Measurements from ENCODE around the gene CISH.

CISH gene

GRCh38 chr3:50557915-50558314 is 53.7 kb downstream of the CISH start:
- H3K27me3 ChIP-seq (ENCODE audit: control insufficient read depth, low read length) = 0 out of 2 replicates have a peak, but pooled peaks cover 6% of the 10 kb centered on the region
- no peaks in the 10 kb centered on the region for H4K20me1 ChIP-seq (ENCODE audit: control insufficient read depth, insufficient read depth, low read depth, low read length)
- no peaks in the 10 kb centered on the region for H3K9me3 ChIP-seq (ENCODE audit: control insufficient read depth, insufficient read depth, low read length)
- no peaks in the 10 kb centered on the region for H3F3A ChIP-seq (ENCODE audit: control insufficient read depth, insufficient read depth)
- H3K36me3 ChIP-seq (ENCODE audit: control insufficient read depth, low read length) = no peaks in the 10 kb centered on the region
- no peak overlapping the region for H3K4me2 ChIP-seq (ENCODE audit: low read length)
- TF ChIP-seq EZH2phosphoT487 (IDR thresholded peaks at IDR 0.05; ENCODE audit: borderline replicate concordance, low read length) = no peak
- TF ChIP-seq, protein P1, sequence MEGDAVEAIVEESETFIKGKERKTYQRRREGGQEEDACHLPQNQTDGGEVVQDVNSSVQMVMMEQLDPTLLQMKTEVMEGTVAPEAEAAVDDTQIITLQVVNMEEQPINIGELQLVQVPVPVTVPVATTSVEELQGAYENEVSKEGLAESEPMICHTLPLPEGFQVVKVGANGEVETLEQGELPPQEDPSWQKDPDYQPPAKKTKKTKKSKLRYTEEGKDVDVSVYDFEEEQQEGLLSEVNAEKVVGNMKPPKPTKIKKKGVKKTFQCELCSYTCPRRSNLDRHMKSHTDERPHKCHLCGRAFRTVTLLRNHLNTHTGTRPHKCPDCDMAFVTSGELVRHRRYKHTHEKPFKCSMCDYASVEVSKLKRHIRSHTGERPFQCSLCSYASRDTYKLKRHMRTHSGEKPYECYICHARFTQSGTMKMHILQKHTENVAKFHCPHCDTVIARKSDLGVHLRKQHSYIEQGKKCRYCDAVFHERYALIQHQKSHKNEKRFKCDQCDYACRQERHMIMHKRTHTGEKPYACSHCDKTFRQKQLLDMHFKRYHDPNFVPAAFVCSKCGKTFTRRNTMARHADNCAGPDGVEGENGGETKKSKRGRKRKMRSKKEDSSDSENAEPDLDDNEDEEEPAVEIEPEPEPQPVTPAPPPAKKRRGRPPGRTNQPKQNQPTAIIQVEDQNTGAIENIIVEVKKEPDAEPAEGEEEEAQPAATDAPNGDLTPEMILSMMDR (IDR thresholded peaks at IDR 0.05; ENCODE audit: low read depth, low read length, poor library complexity, severe bottlenecking) = no peak
- no peak overlapping the region for H3K4me3 ChIP-seq (ENCODE audit: low read length)
- no peaks in the 10 kb centered on the region for H3K79me2 ChIP-seq (ENCODE audit: control insufficient read depth, low read length)
- no peaks in the 10 kb centered on the region for H3K4me1 ChIP-seq (ENCODE audit: control insufficient read depth, low read length)
- no peaks in the 10 kb centered on the region for H3K9me2 ChIP-seq (replicated peaks; ENCODE audit: control insufficient read depth, low read length)
- no peak overlapping the region for H3K27ac ChIP-seq (ENCODE audit: low read depth, low read length)

GRCh38 chr3:50557106-50557505 is 54.5 kb downstream of the CISH start:
- H3K9me2 ChIP-seq (replicated peaks; ENCODE audit: control insufficient read depth, low read length) = no peaks in the 10 kb centered on the region
- no peaks in the 10 kb centered on the region for H4K20me1 ChIP-seq (ENCODE audit: control insufficient read depth, insufficient read depth, low read depth, low read length)
- no peaks in the 10 kb centered on the region for H3K36me3 ChIP-seq (ENCODE audit: control insufficient read depth, low read length)
- H3K4me1 ChIP-seq (ENCODE audit: control insufficient read depth, low read length) = no peaks in the 10 kb centered on the region
- TF ChIP-seq, protein P1 (IDR thresholded peaks at IDR 0.05; ENCODE audit: low read depth, low read length, poor library complexity, severe bottlenecking) = no peak
- TF ChIP-seq EZH2phosphoT487 (IDR thresholded peaks at IDR 0.05; ENCODE audit: borderline replicate concordance, low read length) = no peak
- H3K4me2 ChIP-seq (ENCODE audit: low read length) = no peak overlapping the region
- no peaks in the 10 kb centered on the region for H3K79me2 ChIP-seq (ENCODE audit: control insufficient read depth, low read length)
- no peaks in the 10 kb centered on the region for H3F3A ChIP-seq (ENCODE audit: control insufficient read depth, insufficient read depth)
- H3K27ac ChIP-seq (ENCODE audit: low read depth, low read length) = no peak overlapping the region
- H3K27me3 ChIP-seq (ENCODE audit: control insufficient read depth, low read length) = peaks cover 8% of the 10 kb centered on the region; the same call in 1 of the 2 replicates
- H3K9me3 ChIP-seq (ENCODE audit: control insufficient read depth, insufficient read depth, low read length) = no peaks in the 10 kb centered on the region
- H3K4me3 ChIP-seq (ENCODE audit: low read length) = no peak overlapping the region

All from DOHH2 (cell line).